Activated gamma-delta T cell treated with Interleukin-2 at 50 U/mL for 16 hours (primary cell): ENCODE measurements around the gene SORL1.
"Not testable (repeated sequence)": the region's sequence is repeated elsewhere in the genome, so short reads cannot be mapped to it uniquely, and the experiment has no call there.

Source experiments
- DNase-seq: peaks from one replicate; pipeline ENCODE4 v3.0.0-alpha.2; 2020

The SORL1 gene

GRCh38 chr11:121451986-121452608 lies at the start of gene SORL1:
SORL1 (plus strand) TSS chr11:121452314; CDS start chr11:121452332, 18 bp downstream.
- peak; percentile 67 for DNase-seq

DNA sequence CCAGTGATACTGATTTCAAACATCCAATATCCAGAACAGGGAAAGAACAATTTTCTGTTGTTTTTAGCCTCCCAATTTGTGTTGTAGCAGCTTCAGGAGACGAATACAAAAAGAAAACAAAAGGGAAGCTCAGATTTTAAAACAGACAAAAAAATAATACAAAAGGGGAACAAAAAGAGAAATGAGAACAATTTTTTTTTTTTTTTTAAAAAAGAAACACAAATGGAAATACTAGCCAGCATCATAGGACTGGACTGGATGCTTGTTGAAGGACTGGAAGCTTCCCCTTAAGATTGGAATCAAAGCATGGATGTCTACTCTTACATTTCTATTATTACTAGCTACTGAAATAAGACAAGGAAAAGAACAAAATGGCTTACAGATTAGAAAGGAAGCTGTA lies 46.5 kb upstream of the SORL1 start:
- DNase-seq, result no peak

DNA sequence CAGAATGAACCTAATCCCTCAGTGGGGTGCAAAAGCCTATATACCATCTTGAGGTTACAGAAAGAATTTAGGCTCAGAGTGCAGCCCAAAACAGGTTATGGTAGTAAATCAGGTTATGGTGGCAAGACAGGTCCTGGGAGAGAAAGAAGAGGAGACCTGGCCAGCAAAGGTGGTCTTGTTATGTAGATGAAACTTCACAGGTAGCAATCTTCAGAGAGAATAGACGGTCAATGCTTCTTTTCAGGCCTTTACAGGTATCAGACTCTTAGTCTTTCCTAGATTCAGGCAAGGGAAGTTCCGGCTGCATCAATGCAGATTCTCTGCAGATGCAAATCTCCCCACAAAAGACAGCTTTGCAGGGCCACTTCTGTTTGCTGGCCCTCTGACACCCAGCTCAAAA lies 45.8 kb upstream of the SORL1 start:
- DNase-seq, result no peak

DNA sequence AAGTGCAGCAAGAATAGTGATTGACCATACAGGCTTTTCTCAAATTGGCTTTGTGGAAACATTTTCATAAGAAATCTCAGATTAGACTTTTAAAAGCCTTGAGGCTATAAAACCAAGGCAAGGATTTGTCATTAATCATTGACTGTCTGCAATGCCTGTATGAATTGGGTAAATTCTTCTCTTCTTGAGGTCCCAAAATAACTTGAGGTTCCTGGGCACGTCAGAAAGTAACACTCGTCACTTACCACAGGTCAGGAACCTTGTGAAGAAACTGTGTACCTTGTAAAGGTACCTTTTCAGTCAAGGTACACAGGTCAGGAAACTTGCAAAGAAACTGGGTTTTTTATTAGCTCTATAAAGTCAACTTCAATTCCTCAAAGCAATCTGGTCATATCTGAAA lies 43.3 kb upstream of the SORL1 start:
- DNase-seq, result no peak

DNA sequence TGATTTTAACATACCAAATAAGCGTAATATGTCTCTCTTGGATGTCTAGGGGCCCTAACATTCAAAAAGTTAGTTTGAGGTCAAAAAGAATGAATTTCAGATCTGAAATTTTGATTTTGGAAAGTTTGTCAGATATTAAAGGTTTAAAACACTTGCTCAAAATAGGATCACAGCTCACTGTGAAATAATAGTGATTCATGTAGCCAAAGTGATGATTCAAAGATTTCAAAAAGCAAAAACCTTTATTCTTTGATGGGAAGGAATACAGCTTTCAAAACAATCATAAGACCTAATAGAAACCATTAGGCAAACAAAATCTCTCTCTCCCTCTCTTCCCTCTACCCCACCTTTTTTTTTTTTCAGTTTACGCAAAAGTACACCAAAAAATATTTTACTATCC lies 42.1 kb upstream of the SORL1 start:
- DNase-seq, result not testable (repeated sequence)

DNA sequence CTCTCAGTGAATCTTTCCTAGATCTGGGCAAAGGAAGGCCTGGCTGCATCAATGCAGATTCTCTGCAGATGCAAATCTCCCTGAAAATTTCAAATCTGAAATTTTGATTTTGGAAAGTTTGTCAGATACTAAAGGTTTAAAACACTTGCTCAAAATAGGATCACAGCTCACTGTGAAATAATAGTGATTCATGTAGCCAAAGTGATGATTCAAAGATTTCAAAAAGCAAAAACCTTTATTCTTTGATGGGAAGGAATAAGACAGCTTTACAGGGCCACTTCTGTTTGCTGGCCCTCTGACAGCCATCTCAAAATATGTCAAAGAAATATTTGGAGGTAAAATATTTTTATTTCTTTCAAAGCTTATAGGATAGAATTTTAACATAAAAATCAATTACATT lies 40.8 kb upstream of the SORL1 start:
- DNase-seq, result not testable (repeated sequence)

GRCh38 chr11:121412000-121412587 lies 40.0 kb upstream of the SORL1 start:
- DNase-seq, result no peak

DNA sequence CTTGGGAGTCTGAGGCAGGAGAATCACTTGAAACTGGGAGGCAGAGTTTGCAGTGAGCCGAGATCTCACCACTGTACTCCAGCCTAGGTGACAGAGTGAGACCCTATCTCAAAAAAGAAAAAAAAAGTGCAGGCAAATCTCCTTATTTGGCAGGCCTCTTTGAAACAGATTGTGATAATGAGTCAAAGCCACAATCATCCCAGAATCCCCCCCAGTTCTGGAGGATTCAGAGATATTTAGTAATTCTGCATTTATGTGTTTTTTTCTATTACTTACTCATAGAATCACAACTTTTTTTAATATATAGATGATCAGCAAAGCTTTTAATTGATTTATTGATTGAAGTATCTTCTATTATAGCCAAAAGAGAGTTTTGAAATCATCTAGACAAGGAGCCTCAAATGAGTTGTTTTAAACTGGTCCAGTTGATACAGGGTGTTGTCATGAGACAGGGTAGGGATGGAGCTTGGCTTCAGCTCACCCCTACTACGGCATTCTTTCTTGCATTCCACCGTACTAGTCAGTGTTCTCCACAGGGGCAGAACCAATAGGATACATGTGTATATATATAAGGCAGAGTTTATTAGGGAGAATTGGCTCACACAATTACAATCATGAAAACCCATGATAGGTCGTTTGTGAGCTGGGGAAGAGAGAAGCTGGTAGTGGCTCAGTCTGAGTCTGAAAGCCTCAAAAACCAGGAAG lies 39.3 kb upstream of the SORL1 start:
- DNase-seq, result no peak

DNA sequence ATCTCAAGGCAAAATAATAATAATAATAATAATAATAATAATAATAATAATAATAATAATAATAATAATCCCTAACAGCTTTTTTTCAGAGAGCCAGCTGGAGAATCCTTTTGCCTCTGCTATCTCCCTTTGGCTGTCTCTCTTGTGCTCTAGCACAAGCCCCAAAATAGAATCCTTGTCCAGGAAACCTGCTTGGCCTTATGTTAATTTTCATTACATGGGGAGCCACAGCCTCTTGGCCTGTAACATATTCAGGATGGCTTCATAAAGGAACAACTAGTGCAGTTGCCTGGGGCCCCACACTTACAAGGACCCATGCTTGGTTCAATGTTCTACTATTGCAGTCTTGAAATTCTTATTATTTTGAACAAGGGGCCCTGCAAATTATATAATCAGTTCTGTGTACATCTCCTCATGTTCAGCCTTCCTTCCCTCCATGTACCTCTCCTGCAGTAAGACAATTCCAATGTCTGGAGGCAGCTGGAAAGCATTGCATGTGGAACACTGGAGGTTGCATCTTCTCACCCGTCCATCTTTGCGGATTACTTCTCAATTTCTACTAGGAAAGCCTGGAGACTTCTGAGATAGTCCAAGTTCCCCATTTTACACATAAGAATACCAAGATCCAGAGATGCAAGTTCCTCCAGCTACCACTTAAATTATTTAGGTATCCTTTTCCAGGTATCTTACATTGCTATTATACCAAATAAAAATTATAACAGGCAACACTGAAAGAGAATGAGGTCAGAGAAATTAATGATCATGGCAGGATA lies 37.8 kb upstream of the SORL1 start:
- no peak for DNase-seq

- no peak for DNase-seq
Observed at GRCh38 chr11:121415856-121416255, 36.3 kb upstream of the SORL1 start.

DNA sequence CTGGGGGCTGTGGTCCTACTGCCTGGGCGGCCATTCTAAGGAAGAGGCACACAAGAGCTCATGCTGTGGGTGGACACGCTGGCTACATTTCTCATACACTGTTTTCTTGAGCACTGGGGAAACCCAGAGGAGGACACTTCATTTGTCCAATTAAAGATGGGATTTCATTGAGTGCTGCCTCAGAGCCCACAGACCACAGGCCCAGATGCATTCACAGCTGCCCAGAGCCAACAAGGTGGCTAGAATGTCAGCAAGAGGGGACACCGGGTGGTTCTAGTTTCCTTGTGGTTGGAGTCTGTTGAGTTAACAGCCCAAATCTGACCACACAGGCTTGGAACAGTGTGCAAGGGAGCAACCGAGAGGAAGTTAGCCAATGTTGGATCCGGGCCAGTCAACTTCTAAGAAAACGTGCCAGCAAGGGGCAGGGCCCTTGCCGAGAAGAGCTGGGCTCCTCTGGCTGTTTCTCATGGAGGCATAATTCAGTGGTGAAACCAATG lies 35.0 kb upstream of the SORL1 start:
- peak; percentile 8 for DNase-seq

DNA sequence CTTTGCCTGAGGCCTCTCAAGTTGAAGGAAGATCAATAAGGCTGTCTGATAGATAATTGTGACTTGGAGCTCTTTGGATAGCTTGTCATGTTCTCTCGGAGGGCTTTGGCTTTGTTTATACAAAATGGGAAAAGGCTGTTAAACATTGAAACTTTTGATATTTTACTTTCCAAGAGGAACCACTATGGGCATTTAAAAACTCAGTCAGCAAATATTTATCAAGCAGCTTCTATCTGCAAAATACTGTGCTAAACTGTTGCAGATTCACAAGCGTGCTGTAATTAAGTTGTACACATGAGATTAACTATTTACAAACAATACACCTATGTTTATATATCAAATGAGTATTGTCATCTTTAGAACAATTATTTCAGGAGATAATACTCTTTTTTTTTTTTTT lies 34.5 kb upstream of the SORL1 start:
- DNase-seq, result no peak

DNA sequence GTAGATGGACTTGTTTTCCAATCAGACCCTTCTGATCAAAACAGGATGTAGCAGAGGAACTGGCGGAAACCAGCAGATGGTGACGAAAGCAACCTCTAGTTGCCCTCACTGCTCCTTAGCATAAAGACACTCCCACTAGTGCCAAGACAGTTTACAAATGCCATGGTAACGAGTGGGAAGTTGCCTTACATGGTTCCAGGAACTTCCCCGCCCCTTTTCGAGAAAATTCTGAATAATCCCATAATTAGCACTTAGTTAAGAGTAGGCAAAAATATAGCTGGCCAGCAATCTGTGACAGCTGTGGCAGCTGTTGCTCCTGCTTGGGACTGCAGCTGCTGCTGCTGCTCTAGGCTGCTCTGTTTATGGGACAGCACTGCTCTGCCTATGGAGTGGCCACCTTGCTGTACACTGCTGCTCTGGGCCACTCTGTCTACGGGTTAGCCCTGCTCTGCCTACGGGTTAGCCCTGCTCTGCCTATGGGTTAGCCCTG lies 33.4 kb upstream of the SORL1 start:
- DNase-seq, result peak; percentile 9

DNA sequence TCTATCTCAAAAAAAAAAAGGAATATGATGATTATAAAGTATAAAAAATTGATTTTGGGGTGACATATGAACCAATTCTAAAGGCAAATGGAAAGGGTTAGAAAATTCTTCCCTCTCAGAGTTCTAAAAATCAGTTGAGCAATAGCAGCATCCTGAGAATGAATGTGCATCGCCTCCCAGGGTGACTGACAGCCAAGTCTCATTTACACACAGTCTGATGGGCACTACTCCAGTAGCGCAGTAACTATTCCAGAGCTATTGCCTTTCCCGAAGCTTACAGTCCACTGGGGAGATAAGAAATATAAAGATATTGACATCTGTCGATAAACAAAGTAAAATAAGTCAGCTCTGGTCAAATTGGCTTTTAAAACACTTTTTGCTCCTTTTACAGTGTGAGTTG lies 32.3 kb upstream of the SORL1 start:
- no peak for DNase-seq

- no peak for DNase-seq
Observed at GRCh38 chr11:121420398-121420797, 31.7 kb upstream of the SORL1 start.

- no peak for DNase-seq
Observed at GRCh38 chr11:121421149-121421901, 30.8 kb upstream of the SORL1 start.

DNA sequence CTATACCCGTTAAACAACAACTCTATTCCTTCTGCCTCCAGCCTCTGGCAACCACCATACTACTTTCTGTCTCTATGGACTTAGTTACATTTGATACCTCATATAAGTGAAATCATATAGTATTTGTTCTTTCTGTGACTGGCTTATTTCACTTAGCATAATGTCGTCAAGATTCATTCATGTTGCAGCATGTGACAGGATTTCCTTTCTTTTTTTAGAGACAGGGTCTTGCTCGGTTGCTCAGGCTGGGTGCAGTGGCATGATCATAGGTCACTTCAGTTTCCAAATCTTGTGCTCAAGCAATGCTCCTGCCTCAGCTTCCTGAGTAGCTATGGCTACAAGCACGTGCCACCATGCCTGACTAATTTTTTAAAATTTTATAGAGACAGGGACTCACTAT lies 29.4 kb upstream of the SORL1 start:
- no peak for DNase-seq

- no peak for DNase-seq
Observed at GRCh38 chr11:121425828-121426227, 26.3 kb upstream of the SORL1 start.

- peak; percentile 43 for DNase-seq
Observed at GRCh38 chr11:121426476-121427399, 25.4 kb upstream of the SORL1 start.

DNA sequence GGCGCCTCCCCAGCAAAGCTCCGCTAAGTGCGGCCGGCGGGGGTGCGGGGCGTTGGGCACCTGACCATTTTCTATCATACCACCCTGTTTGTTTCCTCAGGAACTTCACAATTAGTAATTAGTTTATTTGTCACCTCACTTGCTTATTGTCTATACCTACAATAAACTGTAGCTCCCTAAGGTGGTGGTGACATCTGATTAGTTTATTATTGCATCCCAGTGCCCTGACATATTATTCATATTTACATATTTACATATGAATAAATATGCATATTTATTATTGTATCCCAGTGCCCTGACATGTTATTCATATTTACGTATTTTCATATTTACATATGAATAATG lies 24.7 kb upstream of the SORL1 start:
- DNase-seq, result no peak

DNA sequence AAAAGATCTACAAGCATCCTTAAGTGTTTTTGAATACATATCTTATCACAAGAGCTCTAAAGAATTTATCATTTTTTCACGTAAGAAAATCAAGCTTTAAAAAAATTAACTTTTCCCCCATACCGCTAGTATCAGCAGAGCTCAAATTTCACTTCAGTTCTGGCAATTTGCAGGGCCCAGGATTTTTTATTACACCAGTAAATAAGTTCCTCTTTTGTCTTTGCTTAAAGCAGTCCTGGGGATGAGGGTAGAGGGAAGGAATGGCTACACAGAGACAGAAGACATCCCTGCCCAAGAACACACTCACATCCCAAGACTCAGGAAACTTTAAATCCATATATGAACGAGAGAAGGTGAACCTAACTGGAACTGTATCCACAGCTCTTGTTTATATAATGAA lies 22.6 kb upstream of the SORL1 start:
- DNase-seq, result no peak
